Endothelial cell of umbilical vein (primary cell): ENCODE data around the gene CLCN6. TPM values are rescaled to one million over a fixed set of nuclear protein-coding genes. Genes with fewer than 3 reads are reported as not detected.

Source experiments
- BruUV-seq: library from RNA; stranded (reverse); fragments of 400-500 nt; replicated peaks from 2 replicates; lab custom pipeline; 2021; lab: Mats Ljungman, UMichigan
- CTCF ChIA-PET: fragments of 300-600, 350-600 bp; sonication (Branson Sonifier 250); formaldehyde crosslinking; loops from one replicate; lab custom pipeline; 2021; ENCODE audit warnings: antibody characterized with exemption, inconsistent platforms; lab: Charles Lee
- POLR2A ChIA-PET: fragments of 300-600, 350-600 bp; sonication (Branson Sonifier 250); formaldehyde crosslinking; loops from one replicate; lab custom pipeline; 2021; ENCODE audit warnings: antibody characterized with exemption, inconsistent platforms; lab: Charles Lee
- DNase-seq: peaks from one replicate; pipeline ENCODE4 v3.0.0-alpha.2; 2011; ENCODE audit warnings: low read depth, low spot score
- FAIRE-seq: peaks from 2 replicates; lab custom pipeline; 2011; peaks lifted over from hg19 to GRCh38; lab: Jason Lieb, UNC
- H2AFZ ChIP-seq: 2 replicates; pipeline ENCODE4 v1.6.0; 2012; ENCODE audit warnings: low read depth, low read length, control low read depth, inconsistent platforms
- H3K27ac ChIP-seq: 2 replicates; pipeline ENCODE4 v1.5.1; 2011; ENCODE audit warnings: low read depth, mild to moderate bottlenecking, control low read depth, low read length, moderate library complexity; ENCODE audit not compliant: insufficient read depth
- H3K27me3 ChIP-seq, 2 experiments: 2 replicates each; pipeline versions ENCODE4 v1.6.0 to v1.6.1; 2011; ENCODE audit warnings: low read length in 2 of 2, mixed read lengths in 1 of 2; ENCODE audit not compliant: control insufficient read depth in 2 of 2, insufficient read depth in 2 of 2
- H3K36me3 ChIP-seq, 2 experiments: 2 replicates in 1 of 2; 3 replicates in 1 of 2; pipeline ENCODE4 v1.5.1; 2011; ENCODE audit warnings: low read length in 2 of 2, mild to moderate bottlenecking in 1 of 2, moderate library complexity in 1 of 2; ENCODE audit not compliant: control insufficient read depth in 2 of 2, insufficient read depth in 2 of 2; ENCODE audit errors: extremely low read depth in 1 of 2
- H3K4me1 ChIP-seq: 3 replicates; pipeline ENCODE4 v1.5.1; 2011; ENCODE audit warnings: mild to moderate bottlenecking, low read length; ENCODE audit not compliant: control insufficient read depth, insufficient read depth; ENCODE audit errors: extremely low read depth
- H3K4me2 ChIP-seq: 2 replicates; pipeline ENCODE4 v1.6.1; 2011; ENCODE audit warnings: low read length, control low read depth, mixed read lengths; ENCODE audit not compliant: insufficient read depth
- H3K4me3 ChIP-seq, 3 experiments: fragments of 200-600 bp in 1 of 3; sonication (generic), shearing (Covaris generic) in 1 of 3; replicated peaks in 1 of 3; 2 replicates each; pipeline ENCODE4 v1.5.1; 2011 to 2016; ENCODE audit warnings: control low read depth in 3 of 3, low read length in 3 of 3, mild to moderate bottlenecking in 2 of 3, inconsistent platforms in 1 of 3, low read depth in 1 of 3, moderate library complexity in 1 of 3; ENCODE audit not compliant: insufficient read depth in 1 of 3
- H3K79me2 ChIP-seq: 2 replicates; pipeline ENCODE4 v1.6.0; 2012; ENCODE audit warnings: low read length, inconsistent platforms; ENCODE audit not compliant: control insufficient read depth, insufficient read depth
- H3K9ac ChIP-seq: replicated peaks from 2 replicates; pipeline ENCODE3; 2011; ENCODE audit warnings: low read length, control low read depth; ENCODE audit not compliant: insufficient read depth; ENCODE audit errors: extremely low read depth
- H3K9me1 ChIP-seq: replicated peaks from 3 replicates; pipeline ENCODE4 v1.6.0; 2011; ENCODE audit warnings: mild to moderate bottlenecking, low read length; ENCODE audit not compliant: control insufficient read depth, insufficient read depth; ENCODE audit errors: extremely low read depth
- H3K9me3 ChIP-seq: replicated peaks from 2 replicates; pipeline ENCODE4 v1.5.1; 2012; ENCODE audit warnings: low read length, inconsistent platforms; ENCODE audit not compliant: control insufficient read depth, insufficient read depth
- H4K20me1 ChIP-seq: replicated peaks from 2 replicates; pipeline ENCODE3; 2011; ENCODE audit warnings: mild to moderate bottlenecking, low read length; ENCODE audit not compliant: control insufficient read depth, insufficient read depth; ENCODE audit errors: extremely low read depth
- EZH2 ChIP-seq: IDR thresholded peaks from 2 replicates; pipeline ENCODE4 v1.6.1; 2012; ENCODE audit warnings: borderline replicate concordance, low read depth, mild to moderate bottlenecking, moderate library complexity, low read length, inconsistent platforms; ENCODE audit not compliant: severe bottlenecking
- FOS ChIP-seq: IDR thresholded peaks from 2 replicates; pipeline ENCODE4 v1.6.1; 2011; ENCODE audit warnings: mild to moderate bottlenecking, low read length, moderate library complexity, borderline replicate concordance; ENCODE audit not compliant: insufficient read depth
- GATA2 ChIP-seq: IDR thresholded peaks from 2 replicates; pipeline ENCODE4 v1.7.0; 2011; ENCODE audit warnings: low read depth, mild to moderate bottlenecking, moderate library complexity, mixed read lengths, low read length; ENCODE audit not compliant: insufficient read length, insufficient read depth
- JUN ChIP-seq: IDR thresholded peaks from 2 replicates; pipeline ENCODE4 v1.6.1; 2011; ENCODE audit warnings: borderline replicate concordance, low read depth; ENCODE audit not compliant: insufficient read length, insufficient read depth
- MYC ChIP-seq: IDR thresholded peaks from one replicate; pipeline ENCODE4 v1.6.1; 2011; ENCODE audit warnings: mild to moderate bottlenecking, low read depth, low read length
- POLR2A ChIP-seq: IDR thresholded peaks from 2 replicates; pipeline ENCODE4 v1.6.1; 2012; ENCODE audit warnings: low read depth, mild to moderate bottlenecking, control low read depth, low read length
- POLR2AphosphoS5 ChIP-seq: IDR thresholded peaks from 2 replicates; pipeline ENCODE4 v1.6.1; 2012; ENCODE audit warnings: low read depth, mild to moderate bottlenecking, control low read depth, low read length, moderate library complexity; ENCODE audit not compliant: insufficient read depth
- dilution Hi-C: fragments of 300-500 bp; cut with MboI; formaldehyde crosslinking; loops from one replicate; pipeline ENCODE4 v1.15.0; 2019; ENCODE audit warnings: low sequenced_read_pairs; ENCODE audit not compliant: extremely low pct_ligation_motif_present
- intact Hi-C: fragments of 100-400 bp; cut with micrococcal nuclease; formaldehyde crosslinking; loops from one replicate; pipeline ENCODE4 v1.10.0; 2022
- polyA plus RNA-seq, 4 experiments: library from polyadenylated mRNA; depleted of rRNA in 3 of 4; stranded (reverse) in 3 of 4; unstranded in 1 of 4; fragments of >200 nt; gene quantifications; 2 replicates each; pipeline versions ENCODE4 v1.2.1 to v1.2.3, GENCODE V29; 2011 to 2012; ENCODE audit warnings: missing spikeins in 1 of 4
- total RNA-seq: library from RNA; stranded (reverse); gene quantifications from 2 replicates; pipeline ENCODE4 v1.2.3, GENCODE V29; 2021
- TF ChIP-seq, protein P1 (sequence below): IDR thresholded peaks from 2 replicates; pipeline ENCODE4 v1.6.1; 2011; ENCODE audit not compliant: insufficient read depth, insufficient read length
- TF ChIP-seq, protein P2 (sequence below), 2 donors: IDR thresholded peaks; 1 replicate in 1 of 2; 2 replicates in 1 of 2; pipeline ENCODE4 v1.5.1; 2011; ENCODE audit warnings: low read length in 2 of 2, mild to moderate bottlenecking in 2 of 2, moderate library complexity in 2 of 2, control low read depth in 1 of 2, inconsistent platforms in 1 of 2, low read depth in 1 of 2; ENCODE audit not compliant: insufficient read depth in 1 of 2; ENCODE audit errors: extremely low read depth in 1 of 2

Gene CLCN6
- total and polyA plus RNA-seq, 2 donors (not counting 3 experiments of a cell fraction or from before 2014, with no cell fraction given): 20.4 to 41.2 TPM

DNA sequence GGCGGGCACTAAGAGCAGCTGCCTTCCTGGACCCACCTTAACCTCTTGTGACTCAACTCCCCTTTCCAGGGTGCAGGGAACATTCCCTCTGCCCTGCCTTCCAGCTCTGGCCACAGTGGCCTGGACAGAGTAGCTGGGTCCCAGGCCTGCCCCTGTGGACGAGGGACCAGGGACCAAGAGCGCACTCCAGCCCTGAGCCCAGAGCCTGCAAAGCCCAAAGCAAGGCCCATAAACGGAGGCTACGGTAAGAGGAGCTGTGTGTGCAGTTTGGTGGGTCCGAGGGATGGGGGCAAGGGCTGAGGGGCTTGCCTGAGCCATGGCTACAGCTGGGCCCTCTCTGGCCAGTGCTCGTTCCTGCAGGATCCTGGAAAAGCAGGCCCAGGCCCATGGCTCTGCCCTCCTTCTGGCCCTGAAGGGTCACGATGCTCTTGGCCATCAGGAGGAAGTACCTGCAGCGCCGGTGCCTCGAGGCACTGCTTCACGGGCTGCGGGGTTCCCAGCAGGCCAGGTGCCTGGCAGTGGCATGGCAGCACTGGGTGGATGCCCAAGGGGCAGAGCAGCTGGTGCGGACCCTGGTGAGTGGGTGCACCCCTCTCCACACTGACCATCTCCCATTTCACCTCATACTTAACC lies 18.1 kb upstream of the CLCN6 start:
- Histone ChIP-seq H2AFZ (no peak overlapping the region), H3K27ac (no peak overlapping the region), H3K4me1 (peaks cover 21% of the 10 kb centered on the region), H3K27me3 (no peaks in the 10 kb centered on the region), H3K9me1 (no peaks in the 10 kb centered on the region), H3K9me3 (no peaks in the 10 kb centered on the region), H3K4me3 (no peak overlapping the region), H3K36me3 (peaks cover 0 to 11% of the 10 kb centered on the region in 2 experiments), H3K9ac (no peak overlapping the region), H3K4me2 (no peak overlapping the region), H4K20me1 (no peaks in the 10 kb centered on the region), H3K79me2 (no peaks in the 10 kb centered on the region)
- FAIRE-seq (no peak), DNase-seq (no peak)
- ChIA-PET POLR2A (interaction anchor here (1.2 kb wide), 1 partner anchor 10 kb away, joined by 5 read pairs; no protein-coding TSS in a partner anchor), CTCF (interaction anchor here (1.1 to 5.5 kb wide), 3 partner anchors 10 to 69 kb away, joined by 3 to 31 read pairs (median 12); no protein-coding TSS in a partner anchor)
- intact Hi-C loops: no loop called here
- no TSS peak for BruUV-seq
- dilution Hi-C loops: no loop called here
- TF ChIP-seq GATA2 (no peak), POLR2AphosphoS5 (no peak), EZH2 (no peak), POLR2A (no peak), FOS (no peak), JUN (no peak), MYC (no peak)
- TF ChIP-seq, protein P1, sequence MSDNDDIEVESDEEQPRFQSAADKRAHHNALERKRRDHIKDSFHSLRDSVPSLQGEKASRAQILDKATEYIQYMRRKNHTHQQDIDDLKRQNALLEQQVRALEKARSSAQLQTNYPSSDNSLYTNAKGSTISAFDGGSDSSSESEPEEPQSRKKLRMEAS: no peak
- TF ChIP-seq, protein P2, sequence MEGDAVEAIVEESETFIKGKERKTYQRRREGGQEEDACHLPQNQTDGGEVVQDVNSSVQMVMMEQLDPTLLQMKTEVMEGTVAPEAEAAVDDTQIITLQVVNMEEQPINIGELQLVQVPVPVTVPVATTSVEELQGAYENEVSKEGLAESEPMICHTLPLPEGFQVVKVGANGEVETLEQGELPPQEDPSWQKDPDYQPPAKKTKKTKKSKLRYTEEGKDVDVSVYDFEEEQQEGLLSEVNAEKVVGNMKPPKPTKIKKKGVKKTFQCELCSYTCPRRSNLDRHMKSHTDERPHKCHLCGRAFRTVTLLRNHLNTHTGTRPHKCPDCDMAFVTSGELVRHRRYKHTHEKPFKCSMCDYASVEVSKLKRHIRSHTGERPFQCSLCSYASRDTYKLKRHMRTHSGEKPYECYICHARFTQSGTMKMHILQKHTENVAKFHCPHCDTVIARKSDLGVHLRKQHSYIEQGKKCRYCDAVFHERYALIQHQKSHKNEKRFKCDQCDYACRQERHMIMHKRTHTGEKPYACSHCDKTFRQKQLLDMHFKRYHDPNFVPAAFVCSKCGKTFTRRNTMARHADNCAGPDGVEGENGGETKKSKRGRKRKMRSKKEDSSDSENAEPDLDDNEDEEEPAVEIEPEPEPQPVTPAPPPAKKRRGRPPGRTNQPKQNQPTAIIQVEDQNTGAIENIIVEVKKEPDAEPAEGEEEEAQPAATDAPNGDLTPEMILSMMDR (IDR thresholded peaks at IDR 0.05; ENCODE audit: extremely low read depth in 1 of 2, insufficient read depth in 1 of 2, low read depth in 1 of 2, low read length in 2 of 2): no peak
